Measurements from ENCODE around the gene SLC15A3. TPM values are rescaled to one million over a fixed set of nuclear protein-coding genes. Genes with fewer than 3 reads are reported as not detected.
A peak's percentile ranks its signal among the peaks of the same experiment; 100 is the strongest.

SLC15A3 gene
- total and polyA plus RNA-seq, 2 donors from 2014 or later = 26.6 to 27.0 TPM

GRCh38 chr11:60923326-60923725 is 28.6 kb downstream of the SLC15A3 start:
- TF ChIP-seq, protein P1, sequence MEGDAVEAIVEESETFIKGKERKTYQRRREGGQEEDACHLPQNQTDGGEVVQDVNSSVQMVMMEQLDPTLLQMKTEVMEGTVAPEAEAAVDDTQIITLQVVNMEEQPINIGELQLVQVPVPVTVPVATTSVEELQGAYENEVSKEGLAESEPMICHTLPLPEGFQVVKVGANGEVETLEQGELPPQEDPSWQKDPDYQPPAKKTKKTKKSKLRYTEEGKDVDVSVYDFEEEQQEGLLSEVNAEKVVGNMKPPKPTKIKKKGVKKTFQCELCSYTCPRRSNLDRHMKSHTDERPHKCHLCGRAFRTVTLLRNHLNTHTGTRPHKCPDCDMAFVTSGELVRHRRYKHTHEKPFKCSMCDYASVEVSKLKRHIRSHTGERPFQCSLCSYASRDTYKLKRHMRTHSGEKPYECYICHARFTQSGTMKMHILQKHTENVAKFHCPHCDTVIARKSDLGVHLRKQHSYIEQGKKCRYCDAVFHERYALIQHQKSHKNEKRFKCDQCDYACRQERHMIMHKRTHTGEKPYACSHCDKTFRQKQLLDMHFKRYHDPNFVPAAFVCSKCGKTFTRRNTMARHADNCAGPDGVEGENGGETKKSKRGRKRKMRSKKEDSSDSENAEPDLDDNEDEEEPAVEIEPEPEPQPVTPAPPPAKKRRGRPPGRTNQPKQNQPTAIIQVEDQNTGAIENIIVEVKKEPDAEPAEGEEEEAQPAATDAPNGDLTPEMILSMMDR (IDR thresholded peaks at IDR 0.05; ENCODE audit: borderline replicate concordance, extremely low read depth, insufficient read depth) = no peak
- no peak overlapping the region for H3K4me3 ChIP-seq (ENCODE audit: low read length in 3 of 3)
- no peak overlapping the region for H3K27ac ChIP-seq (ENCODE audit: low read depth in 2 of 2, low read length in 2 of 2)
- H3K9ac ChIP-seq (ENCODE audit: low read length in 3 of 3) = no peak overlapping the region
- intact Hi-C loops (cut with DNase I) = no loop called here
- no peaks in the 10 kb centered on the region for H3K9me3 ChIP-seq (ENCODE audit: control insufficient read depth in 2 of 3, insufficient read depth in 1 of 3, low read length in 3 of 3)
- H3K4me1 ChIP-seq (ENCODE audit: control insufficient read depth in 2 of 3, insufficient read depth in 2 of 3, low read depth in 1 of 3, low read length in 3 of 3) = peaks cover 0 to 10% (median 0%) of the 10 kb centered on the region in 3 donors
- no peaks in the 10 kb centered on the region for H3K27me3 ChIP-seq (ENCODE audit: control insufficient read depth, insufficient read depth, low read length)
- FAIRE-seq (no peak), DNase-seq (no peak)
- H3K36me3 ChIP-seq (ENCODE audit: control insufficient read depth in 2 of 3, insufficient read depth in 3 of 3, low read length in 3 of 3) = peaks cover 8 to 31% (median 21%) of the 10 kb centered on the region in 3 donors

GRCh38 chr11:60922906-60923305 is 29.1 kb downstream of the SLC15A3 start:
- H3K4me3 ChIP-seq (ENCODE audit: low read length in 3 of 3) = no peak overlapping the region
- no peak for DNase-seq
- intact Hi-C loops (cut with DNase I) = no loop called here
- H3K4me1 ChIP-seq (ENCODE audit: control insufficient read depth in 2 of 3, insufficient read depth in 2 of 3, low read depth in 1 of 3, low read length in 3 of 3) = peaks cover 0 to 10% (median 0%) of the 10 kb centered on the region in 3 donors
- TF ChIP-seq, protein P1 (IDR thresholded peaks at IDR 0.05; ENCODE audit: borderline replicate concordance, extremely low read depth, insufficient read depth) = no peak
- peaks cover 8 to 31% (median 21%) of the 10 kb centered on the region in 3 donors for H3K36me3 ChIP-seq (ENCODE audit: control insufficient read depth in 2 of 3, insufficient read depth in 3 of 3, low read length in 3 of 3)
- FAIRE-seq = no peak
- H3K27me3 ChIP-seq (ENCODE audit: control insufficient read depth, insufficient read depth, low read length) = no peaks in the 10 kb centered on the region
- no peak overlapping the region for H3K9ac ChIP-seq (ENCODE audit: low read length in 3 of 3)
- no peaks in the 10 kb centered on the region for H3K9me3 ChIP-seq (ENCODE audit: control insufficient read depth in 2 of 3, insufficient read depth in 1 of 3, low read length in 3 of 3)
- no peak overlapping the region for H3K27ac ChIP-seq (ENCODE audit: low read depth in 2 of 2, low read length in 2 of 2)

GRCh38 chr11:60921777-60922335 is 30.1 kb downstream of the SLC15A3 start:
- DNase-seq (peak in 1 of 5 donors; percentile 69), FAIRE-seq (no peak)
- no peaks in the 10 kb centered on the region for H3K9me3 ChIP-seq (ENCODE audit: control insufficient read depth in 2 of 3, insufficient read depth in 1 of 3, low read length in 3 of 3)
- intact Hi-C loops (cut with DNase I) = no loop called here
- H3K27ac ChIP-seq (ENCODE audit: low read depth in 2 of 2, low read length in 2 of 2) = no peak overlapping the region
- TF ChIP-seq, protein P1 (IDR thresholded peaks at IDR 0.05; ENCODE audit: borderline replicate concordance, extremely low read depth, insufficient read depth) = no peak
- H3K27me3 ChIP-seq (ENCODE audit: control insufficient read depth, insufficient read depth, low read length) = no peaks in the 10 kb centered on the region
- peaks cover 0 to 10% (median 0%) of the 10 kb centered on the region in 3 donors for H3K4me1 ChIP-seq (ENCODE audit: control insufficient read depth in 2 of 3, insufficient read depth in 2 of 3, low read depth in 1 of 3, low read length in 3 of 3)
- H3K36me3 ChIP-seq (ENCODE audit: control insufficient read depth in 2 of 3, insufficient read depth in 3 of 3, low read length in 3 of 3) = peaks cover 8 to 31% (median 21%) of the 10 kb centered on the region in 3 donors
- no peak overlapping the region for H3K9ac ChIP-seq (ENCODE audit: low read length in 3 of 3)
- no peak overlapping the region for H3K4me3 ChIP-seq (ENCODE audit: low read length in 3 of 3)

All from kidney (tissue), 14 donors.